H9 (cell line): ENCODE data around the gene TNPO3. TPM values are rescaled to one million over a fixed set of nuclear protein-coding genes. Genes with fewer than 3 reads are reported as not detected.

Source experiments
- DNase-seq: peaks from one replicate; pipeline ENCODE4 v3.0.0-alpha.2; 2017
- H2AFZ ChIP-seq: one replicate; pipeline ENCODE4 v1.6.1; 2013; ENCODE audit warnings: mild to moderate bottlenecking, low read length, control low read depth, moderate library complexity
- H2AK5ac ChIP-seq: 2 replicates; pipeline ENCODE4 v1.6.1; 2013; ENCODE audit warnings: low read length, control low read depth, mixed read lengths; ENCODE audit not compliant: insufficient read length
- H2BK120ac ChIP-seq: one replicate; pipeline ENCODE4 v1.6.1; 2013; ENCODE audit warnings: low read depth, mild to moderate bottlenecking, low read length, control low read depth, inconsistent platforms; ENCODE audit not compliant: poor library complexity, severe bottlenecking
- H2BK12ac ChIP-seq: 2 replicates; pipeline ENCODE4 v1.6.1; 2013; ENCODE audit warnings: low read length, control low read depth, mixed read lengths, low read depth; ENCODE audit not compliant: insufficient read length
- H2BK15ac ChIP-seq: 2 replicates; pipeline ENCODE4 v1.6.1; 2013; ENCODE audit warnings: low read depth, low read length, control low read depth
- H2BK20ac ChIP-seq: one replicate; pipeline ENCODE4 v1.6.1; 2013; ENCODE audit warnings: low read depth, mild to moderate bottlenecking, low read length, control low read depth, inconsistent platforms; ENCODE audit not compliant: poor library complexity, severe bottlenecking
- H2BK5ac ChIP-seq: 2 replicates; pipeline ENCODE4 v1.6.1; 2013; ENCODE audit warnings: low read length, control low read depth, mixed read lengths; ENCODE audit not compliant: insufficient read length
- H3K14ac ChIP-seq: 2 replicates; pipeline ENCODE4 v1.6.1; 2013; ENCODE audit warnings: low read length, control low read depth; ENCODE audit not compliant: insufficient read depth
- H3K18ac ChIP-seq: 2 replicates; pipeline ENCODE4 v1.6.1; 2013; ENCODE audit warnings: low read depth, mild to moderate bottlenecking, mixed read lengths, low read length, control low read depth; ENCODE audit not compliant: insufficient read length
- H3K23ac ChIP-seq: 2 replicates; pipeline ENCODE4 v1.6.1; 2013; ENCODE audit warnings: low read length, control low read depth, mixed read lengths, low read depth; ENCODE audit not compliant: insufficient read length
- H3K23me2 ChIP-seq: 2 replicates; pipeline ENCODE4 v1.6.1; 2013; ENCODE audit warnings: low read depth, mild to moderate bottlenecking, mixed read lengths, low read length, control low read depth; ENCODE audit not compliant: insufficient read length, poor library complexity, severe bottlenecking
- H3K27ac ChIP-seq: 2 replicates; pipeline ENCODE4 v1.5.1; 2013; ENCODE audit warnings: low read length, control low read depth, mixed read lengths, low read depth; ENCODE audit not compliant: insufficient read length
- H3K27me3 ChIP-seq: 2 replicates; pipeline ENCODE4 v1.6.1; 2013; ENCODE audit warnings: low read length, control low read depth, inconsistent platforms; ENCODE audit not compliant: insufficient read depth
- H3K4ac ChIP-seq: 2 replicates; pipeline ENCODE4 v1.6.1; 2013; ENCODE audit warnings: low read depth, mild to moderate bottlenecking, control low read depth, inconsistent platforms, low read length, moderate library complexity
- H3K4me1 ChIP-seq: 2 replicates; pipeline ENCODE4 v1.6.1; 2013; ENCODE audit warnings: low read length, control low read depth, inconsistent platforms; ENCODE audit not compliant: insufficient read depth
- H3K4me2 ChIP-seq: 2 replicates; pipeline ENCODE4 v1.6.1; 2013; ENCODE audit warnings: low read length, control low read depth, mixed read lengths; ENCODE audit not compliant: insufficient read length, insufficient read depth
- H3K56ac ChIP-seq: 2 replicates; pipeline ENCODE4 v1.6.1; 2013; ENCODE audit warnings: low read depth, mild to moderate bottlenecking, mixed read lengths, low read length, control low read depth; ENCODE audit not compliant: insufficient read length
- H3K79me1 ChIP-seq: 2 replicates; pipeline ENCODE4 v1.6.1; 2013; ENCODE audit warnings: low read depth, mild to moderate bottlenecking, moderate library complexity, low read length, control low read depth, inconsistent platforms; ENCODE audit not compliant: insufficient read depth, poor library complexity, severe bottlenecking
- H3K79me2 ChIP-seq: 2 replicates; pipeline ENCODE4 v1.6.1; 2013; ENCODE audit warnings: low read length, control low read depth, inconsistent platforms; ENCODE audit not compliant: insufficient read depth
- H3K9ac ChIP-seq: 2 replicates; pipeline ENCODE4 v1.6.1; 2013; ENCODE audit warnings: low read length, control low read depth, mixed read lengths; ENCODE audit not compliant: insufficient read length; ENCODE audit errors: extremely low read depth
- H3K9me3 ChIP-seq: one replicate; pipeline ENCODE4 v1.6.1; 2013; ENCODE audit warnings: low read depth, low read length, inconsistent platforms; ENCODE audit not compliant: control insufficient read depth
- H3T11ph ChIP-seq: one replicate; pipeline ENCODE4 v1.6.1; 2013; ENCODE audit warnings: mild to moderate bottlenecking, low read length, control low read depth, inconsistent platforms
- H4K20me1 ChIP-seq: one replicate; pipeline ENCODE4 v1.6.1; 2013; ENCODE audit not compliant: control insufficient read depth, insufficient read length, insufficient read depth
- H4K5ac ChIP-seq: 2 replicates; pipeline ENCODE4 v1.6.1; 2013; ENCODE audit warnings: low read depth, mild to moderate bottlenecking, mixed read lengths, low read length, control low read depth; ENCODE audit not compliant: insufficient read length
- H4K8ac ChIP-seq: replicated peaks from 2 replicates; pipeline ENCODE4 v1.6.1; 2013; ENCODE audit warnings: low read length, control low read depth, mixed read lengths, low read depth; ENCODE audit not compliant: insufficient read length
- H4K91ac ChIP-seq: 2 replicates; pipeline ENCODE4 v1.6.1; 2013; ENCODE audit warnings: low read depth, mild to moderate bottlenecking, moderate library complexity, mixed read lengths, low read length, control low read depth; ENCODE audit not compliant: insufficient read length
- H3K27ac Mint-ChIP-seq, 3 experiments: 2 replicates in 2 of 3; 3 replicates in 1 of 3; pipeline ENCODE4 v1.8.0; 2020 to 2021; ENCODE audit warnings: mixed read lengths in 3 of 3, mild to moderate bottlenecking in 1 of 3, moderate library complexity in 1 of 3
- H3K27me3 Mint-ChIP-seq: 2 replicates; pipeline ENCODE4 v1.8.0; 2021; ENCODE audit warnings: low read depth, mild to moderate bottlenecking, moderate library complexity, mixed read lengths
- H3K36me3 Mint-ChIP-seq, 3 experiments: 2 replicates in 2 of 3; 3 replicates in 1 of 3; pipeline ENCODE4 v1.8.0; 2020 to 2021; ENCODE audit warnings: low read depth in 3 of 3, mixed read lengths in 3 of 3; ENCODE audit not compliant: insufficient read depth in 1 of 3
- H3K4me1 Mint-ChIP-seq, 2 experiments: 2 replicates each; pipeline ENCODE4 v1.8.0; 2020; ENCODE audit warnings: mixed read lengths in 2 of 2
- H3K4me3 Mint-ChIP-seq, 2 experiments: 2 replicates in 1 of 2; 3 replicates in 1 of 2; pipeline ENCODE4 v1.8.0; 2020 to 2021; ENCODE audit warnings: mild to moderate bottlenecking in 2 of 2, mixed read lengths in 2 of 2, moderate library complexity in 1 of 2
- H3K9me3 Mint-ChIP-seq, 2 experiments: 2 replicates in 1 of 2; 3 replicates in 1 of 2; pipeline ENCODE4 v1.8.0; 2020; ENCODE audit warnings: mild to moderate bottlenecking in 2 of 2, mixed read lengths in 2 of 2, moderate library complexity in 1 of 2
- WGBS: extraction: QIAGEN DNeasy Blood & Tissue Kit; methylation state at CpG from one replicate; pipeline ENCODE4 v1.1.7; 2013; ENCODE audit warnings: missing lambda C conversion rate, low lambda C conversion rate, mixed read lengths; ENCODE audit not compliant: insufficient read length; ENCODE audit errors: extremely low coverage; 5-methylcytosine and 5-hydroxymethylcytosine counted together
- total RNA-seq: library from RNA; stranded (reverse); gene quantifications from 2 replicates; pipeline ENCODE4 v1.2.1, GENCODE V29; 2021
- TF ChIP-seq, protein P1 (sequence below): fragments of 200-600 bp; sonication (generic); conservative IDR thresholded peaks from 3 replicates; pipeline ENCODE4 v1.8.0; 2021; ENCODE audit warnings: antibody characterized with exemption, mild to moderate bottlenecking

Gene TNPO3
- total RNA-seq, 1 experiment from 2014 or later: 90.1 TPM

- H2BK5ac ChIP-seq: no peak overlapping the region
- H3K9me3 ChIP-seq: no peaks in the 10 kb centered on the region
- no peaks in the 10 kb centered on the region for H3K79me1 ChIP-seq
- H3K4me2 ChIP-seq: no peak overlapping the region
- no peaks in the 10 kb centered on the region for H3K23me2 ChIP-seq
- H3K9ac ChIP-seq: no peak overlapping the region
- DNase-seq: no peak
- H2BK20ac ChIP-seq: no peak overlapping the region
- no peak overlapping the region for H2AFZ ChIP-seq
- no peaks in the 10 kb centered on the region for H3K4me1 ChIP-seq
- no peak overlapping the region for H3T11ph ChIP-seq
- no peaks in the 10 kb centered on the region for H3K36me3 Mint-ChIP-seq
- H3K79me2 ChIP-seq: no peaks in the 10 kb centered on the region
- H3K23ac ChIP-seq: no peak overlapping the region
- H2BK12ac ChIP-seq: no peak overlapping the region
- no CpG with 5 or more reads among the region's 5 CpGs for WGBS
- H4K20me1 ChIP-seq: no peaks in the 10 kb centered on the region
- no peak overlapping the region for H3K27ac Mint-ChIP-seq
- H3K14ac ChIP-seq: no peak overlapping the region
- no peak overlapping the region for H4K5ac ChIP-seq
- no peak overlapping the region for H3K56ac ChIP-seq
- H4K8ac ChIP-seq: no peak overlapping the region
- no peak overlapping the region for H3K27ac ChIP-seq
- TF ChIP-seq, protein P1, sequence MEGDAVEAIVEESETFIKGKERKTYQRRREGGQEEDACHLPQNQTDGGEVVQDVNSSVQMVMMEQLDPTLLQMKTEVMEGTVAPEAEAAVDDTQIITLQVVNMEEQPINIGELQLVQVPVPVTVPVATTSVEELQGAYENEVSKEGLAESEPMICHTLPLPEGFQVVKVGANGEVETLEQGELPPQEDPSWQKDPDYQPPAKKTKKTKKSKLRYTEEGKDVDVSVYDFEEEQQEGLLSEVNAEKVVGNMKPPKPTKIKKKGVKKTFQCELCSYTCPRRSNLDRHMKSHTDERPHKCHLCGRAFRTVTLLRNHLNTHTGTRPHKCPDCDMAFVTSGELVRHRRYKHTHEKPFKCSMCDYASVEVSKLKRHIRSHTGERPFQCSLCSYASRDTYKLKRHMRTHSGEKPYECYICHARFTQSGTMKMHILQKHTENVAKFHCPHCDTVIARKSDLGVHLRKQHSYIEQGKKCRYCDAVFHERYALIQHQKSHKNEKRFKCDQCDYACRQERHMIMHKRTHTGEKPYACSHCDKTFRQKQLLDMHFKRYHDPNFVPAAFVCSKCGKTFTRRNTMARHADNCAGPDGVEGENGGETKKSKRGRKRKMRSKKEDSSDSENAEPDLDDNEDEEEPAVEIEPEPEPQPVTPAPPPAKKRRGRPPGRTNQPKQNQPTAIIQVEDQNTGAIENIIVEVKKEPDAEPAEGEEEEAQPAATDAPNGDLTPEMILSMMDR: no peak
- H3K9me3 Mint-ChIP-seq: no peaks in the 10 kb centered on the region
- H3K18ac ChIP-seq: no peak overlapping the region
- H2AK5ac ChIP-seq: no peak overlapping the region
- peaks cover 5 to 9% of the 10 kb centered on the region in 2 experiments for H3K4me1 Mint-ChIP-seq
- no peaks in the 10 kb centered on the region for H3K27me3 ChIP-seq
- no peak overlapping the region for H2BK15ac ChIP-seq
- no peak overlapping the region for H3K4ac ChIP-seq
- no peak overlapping the region for H3K4me3 Mint-ChIP-seq
- no peak overlapping the region for H2BK120ac ChIP-seq
- no peaks in the 10 kb centered on the region for H3K27me3 Mint-ChIP-seq
- no peak overlapping the region for H4K91ac ChIP-seq
These were observed 35.5 kb upstream of the TNPO3 start for GRCh38 chr7:129090300-129090907.
